Stimulated activated CD4-positive, alpha-beta T cell treated with anti-CD3 and anti-CD28 coated beads, Interleukin-15, amount 100 ng/mL, for 48 hours (primary cell): Measurements from ENCODE around the gene LAMP1.
"Not testable (repeated sequence)": the region's sequence is repeated elsewhere in the genome, so short reads cannot be mapped to it uniquely, and the experiment has no call there.

Experiments used
- DNase-seq, 2 donors: peaks; one replicate each; pipeline ENCODE4 v3.0.0-alpha.2; 2020; ENCODE audit warnings: low read depth in 2 of 2

The LAMP1 gene

DNA sequence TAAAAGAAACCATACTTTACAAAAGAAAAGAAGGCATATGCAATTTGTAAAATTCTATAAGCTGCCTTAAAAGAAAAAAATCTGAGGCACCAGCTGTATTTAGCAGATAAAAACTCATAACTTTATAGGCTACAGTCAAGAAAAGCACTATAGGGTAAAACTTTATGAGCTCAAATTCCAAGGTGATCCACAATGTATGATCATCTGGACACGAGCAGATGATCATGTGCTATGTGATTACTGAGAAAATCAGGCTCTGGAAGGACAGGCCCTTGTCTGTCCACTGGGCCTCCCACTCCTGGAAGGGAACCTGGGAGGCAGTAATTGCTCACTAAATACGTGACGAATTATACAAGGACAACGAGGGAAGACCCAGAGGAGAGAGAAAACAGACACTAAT, 59.6 kb downstream of the LAMP1 start:
- no peak for DNase-seq

DNA sequence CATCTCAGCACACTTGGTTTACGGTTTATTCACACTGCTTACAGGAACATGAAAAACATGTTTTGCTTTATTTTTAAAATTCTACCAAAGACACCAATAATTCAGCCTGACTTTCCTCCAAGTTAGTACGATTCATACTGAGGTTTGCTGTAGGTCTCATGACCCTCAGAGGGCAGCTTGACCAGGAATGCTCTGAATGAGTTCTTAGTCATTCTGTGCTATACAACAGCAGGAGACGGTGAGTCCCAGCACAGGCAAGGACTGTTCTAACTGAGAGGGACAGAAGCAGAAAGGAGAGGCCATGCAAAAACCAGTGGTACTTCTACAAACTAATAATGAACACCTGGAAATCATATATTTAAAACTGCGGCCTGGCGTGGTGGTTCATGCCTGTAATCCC, 60.5 kb downstream of the LAMP1 start:
- DNase-seq = no peak

DNA sequence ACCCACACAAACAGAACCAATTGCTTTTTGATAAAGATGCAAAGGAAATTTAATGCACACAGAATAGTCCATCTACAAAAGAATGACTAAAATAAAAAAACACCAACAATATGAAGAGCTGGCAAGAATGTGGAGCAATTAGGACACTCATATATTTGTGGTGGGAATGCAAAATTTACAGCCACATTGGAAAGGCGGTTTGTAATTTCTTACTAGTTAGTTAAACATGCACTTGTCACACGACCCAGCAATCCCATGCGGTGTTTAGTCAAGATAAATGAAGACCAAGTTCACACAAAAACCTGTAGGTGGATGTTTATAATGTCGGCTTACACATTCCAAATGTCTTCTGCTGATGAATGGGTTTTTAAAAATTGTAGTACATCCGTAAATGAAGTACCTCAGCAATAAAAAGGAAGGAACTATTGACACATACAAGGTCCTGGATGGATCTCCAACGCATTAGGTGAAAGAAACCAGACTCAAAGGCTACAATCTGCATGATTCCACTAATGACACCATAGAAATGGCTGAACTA, 61.7 kb downstream of the LAMP1 start:
- DNase-seq = no peak

DNA sequence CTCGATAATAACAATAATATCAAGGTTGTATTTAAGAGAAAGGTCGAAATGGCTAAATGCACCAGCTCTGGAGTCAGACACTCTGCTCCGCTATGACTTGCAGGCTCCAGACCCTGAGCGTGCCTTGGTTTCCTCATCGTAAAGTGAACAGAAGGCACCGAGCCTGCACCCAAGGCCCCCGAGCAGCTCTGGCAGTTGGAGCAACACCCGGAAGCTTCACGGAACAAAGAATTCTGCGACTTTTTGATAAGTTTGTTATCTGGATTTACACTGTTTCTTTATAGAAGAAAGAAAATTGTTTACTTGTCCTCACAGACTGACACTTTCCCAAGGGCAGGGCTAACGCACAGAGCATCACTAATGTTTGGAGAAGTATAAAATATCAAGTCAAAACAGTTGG, 62.5 kb downstream of the LAMP1 start:
- no peak for DNase-seq

DNA sequence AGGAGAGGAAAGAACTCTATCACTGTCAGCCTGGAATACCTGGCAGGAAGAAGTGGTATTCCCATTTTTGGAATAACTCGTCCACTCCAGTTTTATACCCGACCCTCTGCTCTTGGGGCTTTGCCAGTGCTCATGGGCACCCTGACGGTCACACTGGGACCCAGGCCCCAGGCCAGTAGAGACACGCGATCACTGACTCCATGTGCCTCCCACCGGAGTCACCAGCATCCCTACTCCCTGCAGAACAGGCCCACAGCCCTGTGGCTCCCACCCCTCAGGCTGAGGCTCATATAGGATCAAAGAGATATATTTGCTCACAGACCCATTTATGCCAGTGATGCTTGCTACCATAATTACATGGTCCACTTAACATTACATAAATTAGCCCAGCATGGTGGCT, 63.4 kb downstream of the LAMP1 start:
- no peak for DNase-seq

DNA sequence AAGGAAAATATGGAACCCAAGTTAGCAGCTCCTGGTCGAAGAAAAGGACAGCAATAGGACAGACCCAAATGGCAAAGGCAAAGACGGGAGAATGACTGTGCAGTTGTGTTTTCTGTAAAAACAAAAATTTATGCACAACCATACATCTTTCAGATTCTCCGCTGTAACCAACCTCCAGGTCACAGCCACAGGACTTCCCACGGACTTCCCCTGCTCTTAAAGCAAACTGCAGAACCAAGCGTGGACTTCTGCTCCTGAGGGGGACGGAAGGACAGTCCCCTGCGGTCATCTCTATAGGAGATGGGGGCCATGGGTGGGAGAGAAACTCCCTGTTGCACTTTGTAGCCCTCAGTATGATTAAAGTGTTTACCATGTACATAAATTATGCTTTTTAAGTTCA, 64.4 kb downstream of the LAMP1 start:
- DNase-seq = no peak

DNA sequence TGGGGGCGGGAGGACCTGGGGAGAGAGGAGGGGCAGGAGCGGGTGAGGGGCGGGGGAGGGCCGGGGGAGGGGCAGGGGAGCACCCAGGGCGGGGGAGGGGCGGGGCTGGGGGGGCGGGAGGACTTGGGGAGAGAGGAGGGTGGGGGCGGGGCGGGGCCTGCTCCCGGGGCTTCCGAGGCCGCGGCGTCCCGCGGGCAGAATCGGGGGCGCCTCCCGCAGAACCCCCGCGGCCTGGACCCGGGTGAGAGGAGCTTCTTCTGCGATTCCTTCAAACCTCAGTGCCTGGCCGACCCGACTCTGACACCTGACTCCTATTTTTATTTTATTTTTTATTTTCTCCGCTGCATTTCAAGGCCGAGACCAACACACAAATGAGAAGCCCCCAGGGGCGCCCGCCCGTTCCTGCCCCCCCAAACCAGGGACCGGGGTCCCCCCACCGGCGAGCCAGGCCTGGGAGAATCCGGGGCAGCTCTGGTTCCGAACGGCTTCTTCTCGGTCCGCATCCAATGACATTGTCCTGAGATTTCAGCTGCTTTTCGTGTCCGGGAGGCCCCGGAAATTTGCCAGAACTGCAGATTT, 67.4 kb downstream of the LAMP1 start:
- DNase-seq = no peak

DNA sequence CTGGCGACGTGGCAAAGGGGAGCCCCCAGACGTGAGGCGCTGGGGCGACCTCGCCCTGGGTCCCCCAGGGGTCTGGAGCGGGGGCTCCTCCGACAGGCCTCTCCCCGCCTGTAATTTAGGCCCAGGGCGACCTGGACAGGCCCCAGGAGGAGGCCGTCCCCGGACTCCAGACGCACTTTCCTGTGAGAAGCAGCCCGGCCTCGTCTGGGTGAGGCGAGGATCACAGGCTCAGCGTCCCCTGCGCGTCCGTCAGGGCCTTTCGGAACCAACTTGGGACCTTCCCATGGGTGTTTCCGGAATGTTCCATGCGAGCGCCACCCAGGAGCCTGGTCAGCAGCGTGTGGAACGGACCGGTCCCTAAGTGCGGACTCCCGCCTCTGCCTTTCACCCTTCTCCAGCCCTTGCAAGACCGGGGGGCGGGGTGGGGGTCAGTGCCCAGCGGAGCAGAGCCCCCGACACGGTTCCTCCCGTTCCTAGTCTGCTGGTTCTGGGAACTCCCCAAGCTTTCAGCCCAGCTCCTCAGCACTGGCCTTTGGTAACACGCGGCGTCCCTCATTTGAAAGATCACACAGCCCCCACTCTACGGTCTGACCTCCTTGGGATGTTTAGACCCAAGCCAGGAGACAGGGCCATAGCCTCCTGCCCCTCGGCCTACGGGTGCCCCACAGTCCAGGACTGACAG, 68.0 kb downstream of the LAMP1 start:
- DNase-seq = no peak

DNA sequence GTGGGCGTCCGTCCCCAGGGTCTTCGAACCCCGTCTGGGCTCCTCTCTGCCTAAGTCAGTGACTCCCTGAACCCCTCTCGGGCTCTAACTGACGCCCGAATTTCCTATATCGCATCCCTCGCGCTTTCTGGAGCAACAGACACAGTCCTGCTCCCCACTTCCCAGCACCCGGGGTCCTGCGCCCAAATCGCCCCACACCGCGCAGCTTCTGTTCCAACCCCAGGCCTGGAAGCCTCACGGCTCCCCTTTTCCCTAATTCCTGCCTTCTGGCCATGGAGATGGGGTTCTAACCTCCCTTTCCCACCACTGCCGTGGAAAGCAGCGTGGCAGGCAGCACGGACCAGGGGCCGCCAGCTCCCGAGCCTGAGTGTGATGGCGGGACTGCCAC, 68.5 kb downstream of the LAMP1 start:
- no peak for DNase-seq

DNA sequence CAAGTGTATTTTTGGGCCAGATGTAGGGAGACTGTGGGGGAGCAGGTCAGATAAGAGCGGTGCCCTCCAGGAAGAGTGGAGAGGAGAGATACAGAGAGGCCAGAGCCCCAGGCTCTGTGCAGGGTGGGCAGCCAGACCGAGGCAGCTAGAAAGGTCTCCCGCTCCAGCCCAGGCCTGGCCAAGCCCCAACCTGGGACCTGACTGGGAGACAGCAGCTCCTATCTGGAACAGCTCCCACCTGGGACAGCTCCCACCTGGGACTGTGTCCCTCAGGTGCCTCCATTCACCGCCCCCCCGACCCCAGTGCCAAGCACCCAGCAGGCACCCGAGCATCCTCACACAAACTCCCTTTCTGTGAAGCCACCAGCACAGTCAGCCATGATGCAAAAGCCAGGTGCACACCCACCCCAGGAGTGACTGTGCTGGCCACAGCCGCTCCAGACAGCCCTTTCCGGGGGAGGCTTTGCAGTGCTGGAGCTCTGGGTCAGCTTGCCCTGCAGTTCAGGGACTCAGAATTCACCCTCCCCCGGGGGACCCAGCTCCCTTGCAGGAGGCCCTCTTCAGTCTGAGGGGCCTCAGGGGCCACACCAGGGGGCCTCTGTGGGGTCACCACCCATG, 69.0 kb downstream of the LAMP1 start:
- DNase-seq = no peak

DNA sequence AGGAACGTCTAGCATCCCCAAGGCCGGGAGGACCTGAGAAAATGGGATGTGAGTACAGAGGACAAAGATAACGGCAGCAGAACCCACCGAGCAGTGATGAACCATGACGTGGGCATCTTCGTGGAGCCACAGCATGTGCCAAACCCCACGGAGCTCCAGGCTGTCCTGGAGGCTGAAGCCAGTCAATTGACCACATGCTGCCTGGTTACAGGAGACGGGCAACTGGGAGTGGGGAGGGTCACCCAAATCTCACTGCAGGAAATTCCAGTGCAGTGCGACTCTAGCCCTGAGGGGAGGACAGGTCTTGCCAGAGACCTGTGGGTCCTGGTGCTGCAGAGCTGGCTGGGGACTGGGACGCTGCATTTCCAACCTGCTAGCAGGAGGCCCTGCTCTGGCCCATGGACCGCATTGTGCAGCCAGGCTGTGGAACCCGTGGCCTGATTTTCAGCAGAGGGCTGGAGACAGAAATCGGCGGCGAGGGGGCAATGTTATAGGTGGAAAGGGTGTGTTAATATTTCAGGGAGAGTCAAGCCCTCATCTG, 70.1 kb downstream of the LAMP1 start:
- no peak for DNase-seq

DNA sequence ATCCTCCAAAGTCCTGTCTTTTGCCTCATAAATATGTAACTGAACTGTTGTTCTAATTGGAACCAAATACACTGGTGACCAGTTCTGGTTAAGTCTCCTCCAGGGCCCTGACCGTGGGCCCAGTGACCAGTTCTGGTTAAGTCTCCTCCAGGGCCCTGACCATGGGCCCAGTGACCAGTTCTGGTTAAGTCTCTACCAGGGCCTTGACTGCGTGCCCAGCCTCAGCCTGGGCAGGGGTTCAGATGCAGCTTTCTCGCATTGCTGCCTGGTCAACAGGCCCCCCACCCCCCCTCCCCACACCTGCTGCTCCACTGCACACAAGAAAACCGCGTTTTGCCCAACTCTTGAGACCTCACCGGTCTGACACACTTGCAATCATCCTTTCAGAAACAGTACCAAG, 70.7 kb downstream of the LAMP1 start:
- DNase-seq = no peak

DNA sequence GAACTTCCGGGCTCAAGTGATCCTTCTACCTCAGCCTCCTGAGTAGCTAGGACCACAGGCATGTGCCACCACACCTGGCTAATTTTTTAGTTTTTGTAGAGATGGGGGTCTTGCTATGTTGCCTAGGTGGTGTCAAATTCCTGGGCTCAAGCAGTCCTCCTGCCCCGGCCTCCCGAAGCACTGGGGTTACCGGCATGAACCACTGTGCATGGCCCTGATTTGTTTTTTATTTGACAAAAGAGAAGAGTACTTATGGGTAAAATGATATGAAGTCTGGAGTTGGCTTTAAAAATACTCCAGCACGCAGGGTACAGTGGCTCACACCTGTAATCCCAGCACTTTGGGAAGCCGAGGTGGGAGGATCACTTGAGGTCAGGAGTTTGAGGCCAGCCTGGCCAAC, 71.3 kb downstream of the LAMP1 start:
- DNase-seq = not testable (repeated sequence)

DNA sequence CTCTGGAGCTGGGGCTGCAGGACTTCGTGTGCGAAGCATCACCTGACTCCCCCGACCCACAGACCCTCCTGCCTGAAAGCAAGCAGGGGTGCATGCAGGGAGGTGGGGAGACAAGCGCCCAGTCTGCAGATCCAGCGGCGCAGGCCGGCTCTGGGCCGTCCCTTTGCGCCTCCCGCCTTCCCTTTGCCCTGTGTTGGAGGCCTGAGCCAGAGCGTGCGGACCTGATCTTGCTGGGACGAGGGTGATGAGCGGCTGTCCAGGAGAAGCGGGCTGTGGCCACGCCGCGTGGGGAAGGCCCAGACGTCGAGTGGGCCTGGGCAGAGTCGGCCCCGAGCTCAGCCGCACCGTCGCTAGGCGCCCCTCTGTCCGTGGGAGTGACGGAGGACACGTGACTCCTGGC, 72.2 kb downstream of the LAMP1 start:
- DNase-seq = no peak

DNA sequence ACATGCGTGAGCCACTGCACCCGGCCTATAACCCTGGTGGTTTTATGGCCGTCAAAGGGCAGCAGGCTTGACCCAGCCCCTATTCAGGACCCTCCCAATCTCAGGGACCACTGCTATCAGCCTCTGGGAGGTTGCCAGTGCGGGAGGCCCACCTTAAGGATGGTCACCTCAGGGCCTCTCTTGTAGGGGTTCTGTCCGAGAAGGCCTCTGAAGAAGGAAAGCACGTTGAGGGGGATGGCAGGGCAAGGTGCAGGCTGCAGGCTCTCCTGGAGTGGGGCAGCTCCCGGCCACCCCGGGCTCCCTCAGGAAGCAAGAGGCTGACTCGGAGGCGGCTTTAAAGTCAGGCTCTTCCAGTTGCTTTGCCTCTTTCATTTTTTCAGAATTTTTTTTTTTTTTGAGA, 72.8 kb downstream of the LAMP1 start:
- no peak for DNase-seq

DNA sequence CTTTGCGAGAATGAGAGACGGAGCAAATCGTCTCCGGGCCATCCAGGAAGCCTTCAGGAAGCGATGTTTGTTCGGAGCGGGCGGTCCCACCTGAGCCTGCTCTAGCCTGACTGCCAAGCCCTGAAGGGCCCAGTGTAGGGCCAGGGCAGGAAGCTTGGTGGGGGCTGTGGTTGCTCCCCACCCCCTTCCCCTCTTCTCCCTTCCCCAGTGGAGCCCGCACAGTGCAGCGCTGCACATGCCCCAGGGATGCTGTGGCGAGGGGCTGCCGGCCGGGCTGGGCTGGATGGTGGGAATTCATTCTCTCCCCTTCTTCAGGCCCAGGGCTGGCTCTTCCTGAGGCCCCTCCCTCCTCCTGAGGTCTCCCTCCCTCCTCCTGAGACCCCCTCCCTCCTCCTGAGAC, 74.0 kb downstream of the LAMP1 start:
- DNase-seq = no peak

DNA sequence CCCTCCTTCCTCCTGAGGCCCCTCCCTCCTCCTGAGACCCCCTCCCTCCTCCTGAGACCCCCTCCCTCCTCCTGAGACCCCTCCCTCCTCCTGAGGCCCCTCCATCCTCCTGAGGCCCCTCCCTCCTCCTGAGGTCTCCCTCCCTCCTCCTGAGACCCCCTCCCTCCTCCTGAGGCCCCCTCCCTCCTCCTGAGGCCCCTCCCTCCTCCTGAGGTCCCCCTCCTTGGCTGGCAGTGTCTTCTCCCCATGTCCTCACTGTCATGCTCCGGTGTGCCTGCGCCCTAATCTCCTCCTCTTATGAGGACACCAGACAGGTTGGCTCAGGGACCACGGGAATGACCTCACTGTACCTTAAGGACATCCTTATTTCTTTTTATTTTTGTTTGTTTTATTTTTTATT, 74.7 kb downstream of the LAMP1 start:
- not testable (repeated sequence) for DNase-seq
